Measurements from ENCODE around the gene OR1D5.
"Not testable (repeated sequence)": the region's sequence is repeated elsewhere in the genome, so short reads cannot be mapped to it uniquely, and the experiment has no call there.

The OR1D5 gene

DNA sequence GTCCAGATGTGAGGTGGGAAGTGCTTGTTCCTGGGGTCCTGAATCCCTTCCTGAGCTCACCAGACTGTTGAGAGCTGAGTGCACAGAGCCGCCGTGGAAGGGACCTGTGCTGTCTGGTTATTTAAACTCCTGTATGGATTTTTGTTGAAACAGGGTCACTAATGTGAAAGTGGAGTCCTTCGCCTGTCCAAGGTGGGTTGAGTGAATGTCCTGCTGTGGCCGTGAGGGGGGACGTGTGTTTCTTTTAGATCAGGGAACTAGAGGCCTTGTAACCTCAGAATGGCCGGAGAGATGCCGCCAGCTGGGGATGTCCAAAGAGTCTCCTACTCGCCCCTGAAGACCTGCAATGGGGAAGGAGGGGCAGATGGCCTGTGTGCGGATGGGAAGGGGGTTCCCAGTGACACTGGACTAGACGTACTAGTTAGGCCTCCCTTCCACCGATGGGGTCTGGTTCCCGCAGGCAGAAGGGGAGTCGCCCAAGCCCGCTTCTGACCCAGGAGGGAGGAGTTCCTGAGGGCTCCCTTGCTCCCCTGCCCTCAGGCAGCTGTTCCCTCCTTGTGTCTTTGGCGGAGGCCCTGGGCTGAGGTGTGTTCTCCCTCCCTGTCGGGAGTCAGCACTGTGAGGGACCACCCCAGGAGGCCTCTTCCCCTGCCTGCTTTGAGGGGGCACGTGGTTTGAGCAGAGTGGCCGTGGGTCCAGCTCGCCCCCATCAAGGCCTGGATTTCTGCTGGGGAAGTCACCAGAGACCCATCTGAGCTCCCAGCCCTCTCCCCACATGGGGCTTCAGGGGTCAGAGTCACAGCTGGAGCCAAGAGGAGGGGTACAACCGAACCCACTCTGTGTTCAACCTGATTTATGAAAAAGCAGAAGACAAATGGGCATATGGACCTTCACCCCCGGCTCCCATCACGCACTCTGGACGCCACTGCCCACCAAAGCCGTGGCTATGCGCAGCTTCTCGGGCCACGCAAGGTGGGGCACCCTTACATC lies 30.9 kb downstream of the OR1D5 start:
- DNase-seq (ENCODE audit: low read depth in 2 of 2), result no peak

DNA sequence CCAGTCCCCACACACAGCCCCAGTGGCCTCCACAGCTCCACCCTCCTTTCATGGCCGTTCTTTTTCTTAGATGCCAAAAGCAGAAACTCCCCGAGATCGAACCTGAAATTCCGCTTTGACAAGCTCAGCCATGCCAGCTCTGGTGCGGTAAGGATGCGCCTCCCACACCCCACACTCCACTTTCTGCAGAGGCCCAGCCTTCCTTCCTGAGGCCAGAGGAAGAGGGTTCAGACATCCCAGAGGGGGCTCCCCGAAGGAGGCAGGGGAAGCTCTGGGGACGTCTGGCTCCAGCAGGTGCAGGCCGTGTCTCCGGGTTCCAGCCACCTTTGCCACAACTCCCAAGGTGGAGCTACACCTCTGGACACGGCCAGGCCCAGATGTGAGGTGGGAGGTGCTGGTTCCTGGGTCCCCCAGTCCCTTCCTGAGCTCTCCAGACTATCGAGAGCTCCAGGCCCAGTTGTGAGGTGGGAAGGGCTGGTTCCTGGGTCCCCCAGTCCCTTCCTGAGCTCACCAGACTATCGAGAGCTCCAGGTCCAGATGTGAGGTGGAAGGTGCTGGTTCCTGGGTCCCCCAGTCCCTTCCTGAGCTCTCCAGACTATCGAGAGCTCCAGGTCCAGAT lies 32.4 kb downstream of the OR1D5 start:
- not testable (repeated sequence) for DNase-seq (ENCODE audit: low read depth in 2 of 2)

- peak; percentile 39 to 40 for DNase-seq (ENCODE audit: low read depth in 2 of 2)
Measured at GRCh38 chr17:3030096-3030495, 33.3 kb downstream of the OR1D5 start.

DNA sequence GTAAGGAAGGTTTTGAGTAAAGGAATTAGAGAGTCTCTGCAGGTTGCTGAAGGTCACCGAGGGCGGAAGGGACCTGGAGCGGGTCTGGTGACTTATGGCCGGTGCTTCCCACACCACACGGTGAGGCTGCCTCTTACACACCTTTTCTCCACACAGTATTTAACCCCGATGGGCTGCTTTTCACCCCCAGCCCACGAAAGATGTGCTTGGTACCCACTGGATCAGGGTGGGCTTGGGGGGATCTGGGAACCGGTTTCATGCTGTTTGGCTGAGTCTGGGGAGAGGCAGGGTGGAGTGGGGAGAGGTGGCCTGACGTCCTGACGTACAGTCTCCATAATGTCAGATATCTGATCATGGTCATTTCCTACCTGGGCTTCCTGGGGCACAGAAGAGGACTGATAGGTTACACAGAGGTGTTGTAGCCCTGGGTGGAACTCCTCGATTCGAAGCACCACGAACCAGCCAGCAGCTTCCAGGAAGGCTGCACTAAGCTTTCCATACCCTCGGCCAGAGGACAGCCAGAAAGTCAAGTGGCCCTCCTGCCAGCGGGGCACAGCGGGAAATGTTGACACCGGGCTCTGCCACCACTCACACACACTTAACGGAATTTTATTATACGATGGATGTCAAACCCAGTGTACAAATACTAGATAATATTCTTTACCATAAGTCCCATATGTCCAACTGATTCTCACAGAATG lies 34.0 kb downstream of the OR1D5 start:
- DNase-seq (ENCODE audit: low read depth in 2 of 2), result no peak

DNA sequence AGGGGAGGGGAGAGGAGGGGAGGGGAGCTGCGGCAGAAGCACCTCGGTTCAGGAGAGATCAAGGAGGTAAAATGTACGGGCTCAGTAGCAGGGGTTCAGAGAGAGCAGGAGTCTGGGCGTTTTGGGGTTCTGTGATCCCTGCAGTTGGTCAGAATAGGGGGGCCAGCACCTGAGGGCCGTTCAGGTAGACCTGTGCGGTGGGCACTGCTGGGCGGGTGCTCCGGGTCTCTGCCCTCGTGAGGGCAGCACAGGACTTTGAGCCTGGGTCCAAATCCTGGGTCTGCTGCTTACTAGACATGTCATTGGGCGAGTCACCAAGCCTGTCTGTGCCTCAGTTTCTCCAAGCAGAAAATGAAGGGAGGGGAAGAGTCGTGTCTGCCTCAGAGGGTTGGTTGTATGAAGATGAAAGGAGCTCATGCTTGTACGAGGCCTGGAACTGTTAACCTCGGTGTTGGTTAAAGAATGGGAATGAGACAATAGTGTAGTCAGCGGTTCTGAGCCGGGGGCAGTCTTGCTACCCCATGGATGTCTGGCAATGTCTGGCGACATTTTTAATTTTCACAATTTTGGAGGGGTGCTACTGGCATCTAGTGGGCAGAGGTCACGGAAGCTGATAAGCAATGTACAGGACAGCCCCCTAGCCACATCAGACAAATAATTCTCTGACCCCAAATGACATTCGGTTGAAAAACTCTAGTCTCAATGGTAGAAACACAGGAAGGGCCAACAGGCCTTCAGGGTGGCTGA lies 35.4 kb downstream of the OR1D5 start:
- no peak for DNase-seq (ENCODE audit: low read depth in 2 of 2)

- no peak for DNase-seq (ENCODE audit: low read depth in 2 of 2)
Measured at GRCh38 chr17:3026856-3027751, 36.3 kb downstream of the OR1D5 start.

DNA sequence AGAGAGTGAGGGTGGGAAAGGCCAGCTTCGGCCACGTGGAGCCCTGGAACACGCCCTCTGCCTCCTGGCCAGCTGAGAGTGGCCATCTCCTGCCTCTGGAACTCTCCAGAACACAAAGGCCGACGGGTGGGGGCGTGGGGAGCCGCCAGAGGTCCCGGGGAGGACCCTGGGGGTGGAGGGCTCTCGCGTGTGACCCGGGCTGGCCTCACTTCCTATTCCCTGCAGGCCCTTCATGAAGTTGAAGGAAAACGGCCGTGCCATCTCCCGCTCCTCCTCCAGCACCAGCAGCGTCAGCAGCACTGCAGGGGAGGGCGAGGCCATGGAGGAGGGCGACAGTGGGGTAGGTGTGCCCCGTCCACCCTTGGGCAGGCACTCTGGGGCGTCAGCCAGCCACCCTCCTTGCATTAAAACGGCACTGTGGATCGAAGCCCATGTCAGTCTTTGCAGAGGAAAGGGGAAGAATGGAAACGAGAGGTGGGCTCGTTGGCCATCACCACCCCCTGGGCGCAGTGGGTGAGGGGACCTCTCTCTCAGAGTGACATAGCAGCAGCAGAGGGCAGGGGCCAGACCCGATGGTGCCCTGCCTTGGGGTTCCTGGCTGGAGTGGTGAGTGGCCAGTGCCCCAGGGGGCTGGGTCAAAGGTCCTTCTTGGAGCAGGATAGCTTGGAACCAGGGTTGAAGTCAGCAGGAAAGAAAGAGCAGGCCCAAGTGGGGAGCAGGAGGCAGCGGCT lies 37.1 kb downstream of the OR1D5 start:
- DNase-seq (ENCODE audit: low read depth in 2 of 2), result no peak

DNA sequence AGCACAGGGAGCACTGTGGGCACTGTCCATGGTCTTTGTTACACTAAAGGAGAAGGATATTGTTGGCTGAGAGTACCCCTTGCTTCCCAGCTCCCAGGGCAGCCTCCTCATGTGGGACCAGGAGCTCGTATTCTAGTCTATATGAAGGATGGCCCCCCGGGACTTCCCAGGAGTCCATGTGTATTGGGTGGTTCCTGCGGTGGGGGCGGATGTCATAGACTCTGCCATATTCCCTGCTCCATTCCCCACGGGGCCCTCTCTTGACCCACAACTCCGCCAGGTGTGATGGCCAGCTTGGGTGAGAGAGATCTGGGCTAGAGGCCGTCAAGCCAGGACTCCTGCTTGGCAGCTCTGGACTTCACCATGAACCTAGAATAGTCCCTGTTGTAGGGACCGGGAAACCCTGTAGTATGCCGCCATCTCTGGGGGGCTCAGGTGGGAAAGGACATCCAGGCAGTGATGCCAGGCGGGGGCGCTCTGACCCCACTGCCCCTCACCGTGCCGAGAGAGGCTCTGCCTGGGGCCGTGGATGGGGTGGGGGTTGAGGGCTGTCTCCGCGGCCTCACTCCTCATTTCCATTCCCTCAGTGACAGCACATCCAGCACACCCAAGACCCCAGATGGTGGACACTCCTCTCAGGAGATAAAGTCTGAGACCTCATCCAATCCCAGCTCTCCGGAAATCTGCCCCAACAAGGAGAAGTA lies 37.8 kb downstream of the OR1D5 start:
- no peak for DNase-seq (ENCODE audit: low read depth in 2 of 2)

GRCh38 chr17:3024346-3024745 lies 39.1 kb downstream of the OR1D5 start:
- DNase-seq (ENCODE audit: low read depth in 2 of 2), result no peak

DNA sequence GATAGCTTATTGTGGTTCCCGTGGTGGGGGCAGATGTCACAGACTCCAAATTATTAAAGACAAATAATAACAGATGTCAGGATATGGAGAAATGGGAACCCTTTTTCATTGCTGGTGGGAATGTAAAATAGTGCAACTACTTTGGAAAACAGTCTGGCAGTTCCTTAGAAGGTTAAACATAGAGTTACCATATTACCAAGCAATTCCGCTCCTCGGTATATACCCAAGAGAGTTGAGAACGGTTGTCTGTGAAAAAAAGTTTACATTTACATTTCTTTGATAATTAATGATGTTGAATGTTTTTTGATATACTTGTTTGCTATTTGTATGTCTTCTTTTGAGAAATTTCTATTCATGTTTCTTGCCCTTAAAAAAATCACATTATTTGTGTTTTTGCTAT lies 41.2 kb downstream of the OR1D5 start:
- DNase-seq (ENCODE audit: low read depth in 2 of 2), result no peak

- no peak for DNase-seq (ENCODE audit: low read depth in 2 of 2)
Measured at GRCh38 chr17:3020381-3020780, 43.0 kb downstream of the OR1D5 start.

GRCh38 chr17:3019761-3020160 lies 43.6 kb downstream of the OR1D5 start:
- no peak for DNase-seq (ENCODE audit: low read depth in 2 of 2)

- no peak for DNase-seq (ENCODE audit: low read depth in 2 of 2)
Measured at GRCh38 chr17:3017936-3018335, 45.5 kb downstream of the OR1D5 start.

GRCh38 chr17:3015890-3016289 lies 47.5 kb downstream of the OR1D5 start:
- no peak for DNase-seq (ENCODE audit: low read depth in 2 of 2)

GRCh38 chr17:3012926-3013581 lies 50.4 kb downstream of the OR1D5 start:
- peak in 1 of 2 experiments; percentile 7 for DNase-seq (ENCODE audit: low read depth in 2 of 2)

Data from fibroblast of skin of left quadriceps (primary cell).